ENCODE results near the gene FOXP4.

Gene FOXP4

GRCh38 chr6:41545703-41546474 is at the start of gene FOXP4:
FOXP4 (plus strand) TSS chr6:41546381; CDS start chr6:41565761, 19,380 bp downstream.
- H3K27ac ChIP-seq: peak within 1 kb of the TSS; percentile 77
- peak; percentile 85 for DNase-seq (ENCODE audit: low read depth, low spot score)

- no peak overlapping the region for H3K27ac ChIP-seq
- no peak for DNase-seq (ENCODE audit: low read depth, low spot score)
Observed at GRCh38 chr6:41497573-41497972, 48.6 kb upstream of the FOXP4 start.

GRCh38 chr6:41497994-41498393 is 48.2 kb upstream of the FOXP4 start:
- no peak for DNase-seq (ENCODE audit: low read depth, low spot score)
- no peak overlapping the region for H3K27ac ChIP-seq

GRCh38 chr6:41498968-41499599 is 47.1 kb upstream of the FOXP4 start:
- no peak overlapping the region for H3K27ac ChIP-seq
- no peak for DNase-seq (ENCODE audit: low read depth, low spot score)

GRCh38 chr6:41500561-41500960 is 45.6 kb upstream of the FOXP4 start:
- no peak overlapping the region for H3K27ac ChIP-seq
- no peak for DNase-seq (ENCODE audit: low read depth, low spot score)

GRCh38 chr6:41502566-41502916 is 43.6 kb upstream of the FOXP4 start:
- H3K27ac ChIP-seq: no peak overlapping the region
- no peak for DNase-seq (ENCODE audit: low read depth, low spot score)

GRCh38 chr6:41502917-41503671 is 43.1 kb upstream of the FOXP4 start:
- DNase-seq (ENCODE audit: low read depth, low spot score): no peak
- no peak overlapping the region for H3K27ac ChIP-seq

- no peak overlapping the region for H3K27ac ChIP-seq
- no peak for DNase-seq (ENCODE audit: low read depth, low spot score)
Observed at GRCh38 chr6:41503827-41504465, 42.2 kb upstream of the FOXP4 start.

GRCh38 chr6:41504466-41505121 is 41.6 kb upstream of the FOXP4 start:
- no peak overlapping the region for H3K27ac ChIP-seq
- no peak for DNase-seq (ENCODE audit: low read depth, low spot score)

GRCh38 chr6:41505122-41506049 is 40.8 kb upstream of the FOXP4 start:
- no peak overlapping the region for H3K27ac ChIP-seq
- DNase-seq (ENCODE audit: low read depth, low spot score): no peak

- no peak overlapping the region for H3K27ac ChIP-seq
- no peak for DNase-seq (ENCODE audit: low read depth, low spot score)
Observed at GRCh38 chr6:41508479-41508878, 37.7 kb upstream of the FOXP4 start.

GRCh38 chr6:41509580-41509979 is 36.6 kb upstream of the FOXP4 start:
- DNase-seq (ENCODE audit: low read depth, low spot score): no peak
- no peak overlapping the region for H3K27ac ChIP-seq

GRCh38 chr6:41511443-41512060 is 34.6 kb upstream of the FOXP4 start:
- no peak overlapping the region for H3K27ac ChIP-seq
- no peak for DNase-seq (ENCODE audit: low read depth, low spot score)

- DNase-seq (ENCODE audit: low read depth, low spot score): no peak
- no peak overlapping the region for H3K27ac ChIP-seq
Observed at GRCh38 chr6:41512146-41512701, 34.0 kb upstream of the FOXP4 start.

- DNase-seq (ENCODE audit: low read depth, low spot score): no peak
- H3K27ac ChIP-seq: no peak overlapping the region
Observed at GRCh38 chr6:41515995-41516394, 30.2 kb upstream of the FOXP4 start.

- no peak overlapping the region for H3K27ac ChIP-seq
- no peak for DNase-seq (ENCODE audit: low read depth, low spot score)
Observed at GRCh38 chr6:41518118-41518517, 28.1 kb upstream of the FOXP4 start.

GRCh38 chr6:41519305-41519744 is 26.9 kb upstream of the FOXP4 start:
- H3K27ac ChIP-seq: no peak overlapping the region
- DNase-seq (ENCODE audit: low read depth, low spot score): no peak
